ENCODE measurements around the gene ULK1.

Gene ULK1

DNA sequence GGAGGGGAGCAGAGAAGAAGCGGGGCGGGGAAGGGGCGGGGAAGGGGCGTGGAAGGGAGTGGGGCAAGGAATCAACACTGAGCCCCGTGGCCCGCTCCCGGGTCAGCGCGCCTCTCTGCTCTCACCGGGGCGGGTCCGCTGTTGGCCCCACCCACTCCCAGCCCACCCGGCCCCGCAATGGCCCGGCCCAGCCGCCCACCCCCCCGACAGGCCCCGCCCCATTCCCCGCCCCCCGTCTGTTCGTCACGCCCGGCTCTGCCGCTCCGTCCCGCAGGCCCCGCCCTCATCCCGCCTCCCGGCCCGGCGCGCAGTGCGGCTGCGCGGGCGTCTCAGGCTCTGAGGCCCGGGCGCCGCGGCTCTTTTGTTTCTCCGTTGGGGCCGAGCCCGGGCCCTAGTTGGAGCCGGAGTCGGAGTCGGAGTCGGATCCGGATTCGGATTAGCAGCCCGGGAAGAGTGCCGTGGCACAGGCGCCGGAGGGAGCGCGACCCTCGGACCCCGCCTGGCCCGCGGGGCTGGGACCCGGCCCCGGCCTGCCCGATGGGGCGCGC is at the start of gene ULK1:
Gene ULK1, plus strand, starts transcription at position 310 of the 548 bp plus-strand sequence. CDS start 380 bp downstream, outside the sequence.
- DNase-seq (ENCODE audit: low read depth), result no peak

- DNase-seq (ENCODE audit: low read depth), result no peak
Measured at GRCh38 chr12:131844656-131845055, 49.8 kb upstream of the ULK1 start.

DNA sequence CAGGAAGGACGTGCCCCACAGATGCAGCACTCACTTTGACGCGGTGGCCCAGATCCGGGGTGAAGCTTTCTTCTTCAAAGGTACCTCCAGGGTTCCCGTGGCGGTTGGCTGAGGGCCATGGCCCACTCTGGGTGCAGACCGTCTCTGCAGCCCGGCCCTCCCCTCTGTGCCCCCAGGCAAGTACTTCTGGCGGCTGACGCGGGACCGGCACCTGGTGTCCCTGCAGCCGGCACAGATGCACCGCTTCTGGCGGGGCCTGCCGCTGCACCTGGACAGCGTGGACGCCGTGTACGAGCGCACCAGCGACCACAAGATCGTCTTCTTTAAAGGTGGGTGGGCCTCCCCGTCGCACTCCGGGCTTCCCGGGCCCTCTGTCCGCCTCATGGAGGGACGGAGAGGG is 49.3 kb upstream of the ULK1 start:
- no peak for DNase-seq (ENCODE audit: low read depth)

DNA sequence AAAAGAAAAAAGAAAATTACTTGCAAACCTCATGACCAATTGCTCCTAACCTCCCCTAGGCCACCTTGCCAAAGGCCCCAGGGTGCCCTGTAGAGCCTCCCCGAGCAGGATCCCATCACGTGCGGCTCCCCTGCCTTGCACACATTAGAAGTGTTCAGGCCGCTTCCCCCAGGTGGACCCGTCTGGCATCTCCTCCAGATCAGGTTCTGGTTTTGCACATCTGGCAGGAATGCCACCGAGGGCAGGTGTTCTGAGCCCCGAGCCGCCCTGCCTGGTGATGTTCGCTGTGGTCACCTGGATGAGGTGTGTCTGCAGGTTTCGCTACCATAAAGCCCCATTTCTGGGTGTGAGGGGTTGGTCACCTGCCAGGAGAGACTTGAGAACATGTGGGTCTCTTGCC is 47.0 kb upstream of the ULK1 start:
- DNase-seq (ENCODE audit: low read depth), result no peak

DNA sequence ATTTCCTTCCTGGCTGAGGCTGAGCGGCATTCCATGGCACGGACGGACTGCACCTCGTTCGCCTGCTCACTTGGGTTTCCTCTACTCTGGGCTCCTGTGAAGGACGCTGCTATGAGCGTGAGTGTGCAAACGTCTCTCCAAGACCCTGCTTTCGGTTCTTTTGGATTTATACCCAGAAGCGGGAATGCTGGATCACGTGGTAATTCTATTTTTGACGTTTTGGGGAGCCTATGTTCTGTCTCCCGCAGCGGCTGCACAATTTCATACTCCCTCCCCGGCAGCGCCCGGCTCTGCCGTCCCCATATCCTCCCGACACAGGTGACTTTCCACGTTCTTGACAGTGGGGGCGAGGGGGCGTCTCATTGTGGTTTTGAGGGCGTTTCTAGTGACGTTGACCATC is 45.7 kb upstream of the ULK1 start:
- DNase-seq (ENCODE audit: low read depth), result no peak

DNA sequence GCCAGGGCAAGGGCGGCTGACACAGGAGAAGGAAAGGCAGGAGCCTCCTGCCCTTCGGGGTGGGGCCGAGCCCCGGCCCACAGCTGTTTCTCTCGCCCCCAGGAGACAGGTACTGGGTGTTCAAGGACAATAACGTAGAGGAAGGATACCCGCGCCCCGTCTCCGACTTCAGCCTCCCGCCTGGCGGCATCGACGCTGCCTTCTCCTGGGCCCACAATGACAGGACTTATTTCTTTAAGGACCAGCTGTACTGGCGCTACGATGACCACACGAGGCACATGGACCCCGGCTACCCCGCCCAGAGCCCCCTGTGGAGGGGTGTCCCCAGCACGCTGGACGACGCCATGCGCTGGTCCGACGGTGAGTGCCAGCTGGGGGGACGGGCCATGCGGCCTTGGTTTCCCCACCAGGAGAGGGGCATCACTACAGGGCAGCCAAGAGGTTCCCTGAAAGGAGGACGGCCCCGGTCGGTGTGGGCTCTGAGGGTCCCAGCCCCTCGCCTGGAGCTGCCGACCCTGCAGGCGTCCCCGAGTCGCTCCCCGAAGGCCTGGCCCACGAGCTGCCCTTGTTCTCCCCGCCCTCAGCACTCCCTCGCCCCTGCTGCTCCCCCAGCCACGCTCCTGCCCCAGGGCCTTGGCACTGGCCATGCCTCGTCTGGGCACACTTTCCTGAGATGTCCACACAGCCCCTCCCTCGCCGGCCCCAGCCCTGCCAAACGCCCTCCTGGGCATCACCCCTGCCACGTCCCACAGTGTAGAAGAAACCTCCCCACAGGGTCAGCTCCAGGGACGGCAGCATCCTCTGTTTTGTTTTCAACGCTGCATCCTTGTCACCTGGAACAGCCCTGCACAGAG is 44.5 kb upstream of the ULK1 start:
- no peak for DNase-seq (ENCODE audit: low read depth)

DNA sequence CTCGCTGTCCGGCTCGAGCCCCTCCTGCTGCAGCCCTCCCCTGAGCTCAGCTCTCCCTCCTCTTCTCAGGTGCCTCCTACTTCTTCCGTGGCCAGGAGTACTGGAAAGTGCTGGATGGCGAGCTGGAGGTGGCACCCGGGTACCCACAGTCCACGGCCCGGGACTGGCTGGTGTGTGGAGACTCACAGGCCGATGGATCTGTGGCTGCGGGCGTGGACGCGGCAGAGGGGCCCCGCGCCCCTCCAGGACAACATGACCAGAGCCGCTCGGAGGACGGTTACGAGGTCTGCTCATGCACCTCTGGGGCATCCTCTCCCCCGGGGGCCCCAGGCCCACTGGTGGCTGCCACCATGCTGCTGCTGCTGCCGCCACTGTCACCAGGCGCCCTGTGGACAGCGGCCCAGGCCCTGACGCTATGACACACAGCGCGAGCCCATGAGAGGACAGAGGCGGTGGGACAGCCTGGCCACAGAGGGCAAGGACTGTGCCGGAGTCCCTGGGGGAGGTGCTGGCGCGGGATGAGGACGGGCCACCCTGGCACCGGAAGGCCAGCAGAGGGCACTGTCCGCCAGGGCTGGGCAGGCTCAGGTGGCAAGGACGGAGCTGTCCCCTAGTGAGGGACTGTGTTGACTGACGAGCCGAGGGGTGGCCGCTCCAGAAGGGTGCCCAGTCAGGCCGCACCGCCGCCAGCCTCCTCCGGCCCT is 43.4 kb upstream of the ULK1 start:
- no peak for DNase-seq (ENCODE audit: low read depth)

GRCh38 chr12:131851741-131852550 is 42.5 kb upstream of the ULK1 start:
- no peak for DNase-seq (ENCODE audit: low read depth)

- DNase-seq (ENCODE audit: low read depth), result no peak
Measured at GRCh38 chr12:131852551-131853299, 41.7 kb upstream of the ULK1 start.

DNA sequence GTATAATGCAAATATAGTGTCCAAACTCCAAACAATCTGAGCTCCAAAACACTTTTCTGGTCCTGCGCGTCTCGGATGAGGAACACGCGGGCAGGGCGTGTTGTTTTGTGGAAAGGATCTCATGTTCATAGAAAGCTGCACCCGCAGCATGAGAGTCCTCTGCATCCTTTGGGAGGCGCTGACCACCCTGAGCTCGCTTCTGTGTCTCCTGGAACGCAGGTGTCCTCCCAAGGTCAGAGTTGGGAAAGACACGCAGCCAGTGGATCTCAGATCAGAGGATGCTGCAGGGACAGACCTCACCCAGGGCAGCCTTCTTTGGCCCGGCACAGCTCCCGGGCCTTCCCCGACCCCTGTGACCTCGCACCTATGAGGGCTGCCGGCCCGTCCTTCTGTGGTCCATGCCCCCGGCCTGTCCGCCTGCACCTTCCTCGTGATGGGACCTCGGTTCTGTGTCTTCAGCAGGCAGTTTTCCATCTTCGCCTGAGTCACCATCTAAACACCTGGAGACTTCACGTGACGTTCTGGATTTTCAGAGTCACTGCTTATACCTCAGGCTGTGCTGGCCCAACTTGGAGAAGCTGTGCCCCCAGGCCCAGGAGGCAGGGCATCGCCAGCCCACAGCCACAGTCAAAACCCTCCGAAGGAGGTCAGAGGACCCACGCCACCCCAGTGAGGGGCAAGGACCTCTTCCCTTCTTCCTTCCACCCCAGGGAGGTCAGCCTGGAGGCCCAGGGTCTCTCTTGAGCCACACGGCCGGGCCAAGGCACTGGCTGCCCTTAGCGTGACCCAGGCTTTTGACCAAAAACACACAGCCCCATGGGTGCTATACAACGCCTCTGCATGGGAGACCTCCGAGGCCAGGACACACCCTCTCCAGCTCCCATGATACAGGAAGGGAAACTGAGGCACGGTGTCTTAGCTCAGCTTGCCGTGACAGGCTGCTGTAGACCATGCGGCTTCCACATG is 40.3 kb upstream of the ULK1 start:
- no peak for DNase-seq (ENCODE audit: low read depth)

DNA sequence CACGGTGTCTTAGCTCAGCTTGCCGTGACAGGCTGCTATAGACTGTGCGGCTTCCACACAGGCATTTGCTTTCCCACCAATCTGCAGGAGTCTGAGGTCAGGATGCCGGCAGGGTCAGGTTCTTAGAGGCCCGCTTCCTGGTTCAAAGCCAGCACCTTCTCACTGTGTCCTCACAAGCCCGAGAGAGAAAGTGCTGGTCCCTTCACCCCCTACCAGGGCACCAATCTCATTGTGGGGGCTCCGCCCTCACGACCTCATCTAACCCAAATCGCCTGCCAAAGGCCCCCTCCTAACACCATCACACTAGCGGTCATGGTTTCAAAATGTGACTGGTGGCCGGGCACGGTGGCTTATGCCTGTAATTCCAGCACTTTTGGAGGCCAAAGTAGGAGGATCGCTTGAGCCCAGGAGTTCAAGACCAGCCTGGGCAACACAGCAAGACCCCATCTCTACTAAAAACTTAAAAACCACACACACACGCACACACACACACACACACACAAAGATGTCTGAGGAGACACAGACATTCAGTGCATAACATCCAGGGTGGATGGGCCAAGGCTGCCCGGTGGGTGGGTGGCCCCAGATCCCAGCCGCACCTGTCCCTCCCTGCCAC is 39.5 kb upstream of the ULK1 start:
- no peak for DNase-seq (ENCODE audit: low read depth)

GRCh38 chr12:131855521-131856142 is 38.8 kb upstream of the ULK1 start:
- DNase-seq (ENCODE audit: low read depth), result no peak

DNA sequence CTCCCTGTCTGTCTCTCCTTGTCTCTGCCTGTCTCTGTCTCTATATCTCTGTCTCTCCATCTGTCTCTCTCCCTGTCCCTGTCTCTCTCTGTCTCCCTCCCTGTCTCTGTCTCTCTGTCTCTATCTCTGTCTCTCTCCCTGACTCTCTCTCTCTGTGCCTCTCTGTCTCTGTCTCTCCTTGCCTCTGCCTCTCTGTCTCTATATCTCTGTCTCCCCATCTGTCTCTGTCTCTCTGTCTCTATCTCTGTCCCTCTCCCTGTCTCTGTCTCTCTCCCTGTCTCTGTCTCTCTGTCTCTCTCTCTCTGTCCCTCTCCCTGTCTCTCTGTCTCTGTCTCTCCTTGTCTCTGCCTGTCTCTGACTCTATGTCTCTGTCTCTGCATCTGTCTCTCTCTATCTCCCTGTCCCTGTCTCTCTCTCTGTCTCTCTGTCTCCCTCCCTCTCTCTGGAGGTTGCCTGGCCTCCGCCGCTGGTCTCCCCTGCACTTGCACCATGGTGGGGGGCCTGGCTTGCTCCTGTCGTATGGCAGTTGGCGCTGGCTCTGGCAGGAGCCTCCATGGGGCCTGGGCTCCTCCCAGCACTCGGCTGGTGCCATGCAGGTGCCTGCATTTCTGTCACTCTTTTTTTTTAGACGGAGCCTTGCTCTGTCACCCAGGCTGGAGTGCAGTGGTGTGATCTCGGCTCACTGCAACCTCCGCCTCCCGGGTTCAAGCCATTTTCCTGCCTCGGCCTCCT is 37.9 kb upstream of the ULK1 start:
- DNase-seq (ENCODE audit: low read depth), result no peak

GRCh38 chr12:131857908-131858850 is 36.2 kb upstream of the ULK1 start:
- DNase-seq (ENCODE audit: low read depth), result no peak

- DNase-seq (ENCODE audit: low read depth), result no peak
Measured at GRCh38 chr12:131860472-131861260, 33.8 kb upstream of the ULK1 start.

GRCh38 chr12:131861261-131862083 is 33.0 kb upstream of the ULK1 start:
- DNase-seq (ENCODE audit: low read depth), result no peak

All from non-pigmented ciliary epithelial cell (primary cell).